Measurements from ENCODE around the gene REPS2.

The REPS2 gene

GRCh38 chrX:17185431-17185830 lies 239.0 kb downstream of the REPS2 start:
- TF ChIP-seq POLR2A (IDR thresholded peaks at IDR 0.05; ENCODE audit: low read depth, low read length), result no peak
- no peak for TF ChIP-seq POLR2AphosphoS5 (IDR thresholded peaks at IDR 0.05; ENCODE audit: low read depth, low read length)
- TF ChIP-seq TAF1 (IDR thresholded peaks at IDR 0.05; ENCODE audit: low read depth, low read length), result no peak
- TF ChIP-seq SPI1 (IDR thresholded peaks at IDR 0.05; ENCODE audit: low read depth, low read length), result no peak
- TF ChIP-seq POU2F2 (IDR thresholded peaks at IDR 0.05; ENCODE audit: low read depth, low read length), result no peak
- TF ChIP-seq PAX5 (IDR thresholded peaks at IDR 0.05; ENCODE audit: insufficient read depth, low read length, severe bottlenecking), result no peak
- FAIRE-seq (no peak), DNase-seq (ENCODE audit: insufficient read length, low spot score) (no peak)

- no peak for TF ChIP-seq POLR2A (IDR thresholded peaks at IDR 0.05; ENCODE audit: low read depth, low read length)
- TF ChIP-seq PAX5 (IDR thresholded peaks at IDR 0.05; ENCODE audit: insufficient read depth, low read length, severe bottlenecking), result no peak
- TF ChIP-seq SPI1 (IDR thresholded peaks at IDR 0.05; ENCODE audit: low read depth, low read length), result no peak
- TF ChIP-seq POLR2AphosphoS5 (IDR thresholded peaks at IDR 0.05; ENCODE audit: low read depth, low read length), result no peak
- no peak for TF ChIP-seq TAF1 (IDR thresholded peaks at IDR 0.05; ENCODE audit: low read depth, low read length)
- TF ChIP-seq POU2F2 (IDR thresholded peaks at IDR 0.05; ENCODE audit: low read depth, low read length), result no peak
- DNase-seq (ENCODE audit: insufficient read length, low spot score) (no peak), FAIRE-seq (no peak)
These were observed 240.8 kb downstream of the REPS2 start for GRCh38 chrX:17187136-17187756.

DNA sequence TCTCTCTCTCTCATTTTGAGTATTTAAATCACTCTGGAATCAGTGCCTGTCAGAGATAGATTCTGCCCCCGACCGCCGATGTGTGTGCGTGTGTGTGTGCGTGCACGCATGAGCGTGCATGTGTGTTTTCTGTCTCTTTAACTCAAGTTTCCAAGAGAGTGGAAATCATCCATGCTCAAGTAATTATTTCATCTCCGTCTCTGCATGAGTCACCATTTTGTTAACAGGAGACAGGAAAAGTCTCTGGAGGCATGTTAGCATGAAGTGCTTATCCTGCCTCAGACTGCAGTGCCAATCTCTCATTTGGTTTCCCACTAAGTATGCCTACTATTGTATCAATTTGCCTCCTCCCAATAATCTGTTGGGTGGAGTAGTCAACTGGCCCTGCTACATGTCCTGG lies 245.6 kb downstream of the REPS2 start:
- TF ChIP-seq POU2F2 (IDR thresholded peaks at IDR 0.05; ENCODE audit: low read depth, low read length) (no peak), PAX5 (IDR thresholded peaks at IDR 0.05; ENCODE audit: insufficient read depth, low read length, severe bottlenecking) (no peak), SPI1 (IDR thresholded peaks at IDR 0.05; ENCODE audit: low read depth, low read length) (no peak), POLR2AphosphoS5 (IDR thresholded peaks at IDR 0.05; ENCODE audit: low read depth, low read length) (no peak), TAF1 (IDR thresholded peaks at IDR 0.05; ENCODE audit: low read depth, low read length) (no peak), POLR2A (IDR thresholded peaks at IDR 0.05; ENCODE audit: low read depth, low read length) (no peak)
- FAIRE-seq (no peak), DNase-seq (ENCODE audit: insufficient read length, low spot score) (no peak)

Measured in GM12891 (cell line).